NCI-H2081 treated with DMSO at 0.1 percent for 48 hours (cell line): ENCODE measurements around the gene SRGN.
"Not testable (repeated sequence)": the region's sequence is repeated elsewhere in the genome, so short reads cannot be mapped to it uniquely, and the experiment has no call there.

Experiments
- DNase-seq: peaks from one replicate; lab custom pipeline; 2025; lab: John Stamatoyannopoulos, UW

The SRGN gene

GRCh38 chr10:69141304-69141703 is 53.4 kb downstream of the SRGN start:
- DNase-seq, result no peak

- DNase-seq, result not testable (repeated sequence)
Observed at GRCh38 chr10:69142074-69142473, 54.2 kb downstream of the SRGN start.

GRCh38 chr10:69142983-69143382 is 55.1 kb downstream of the SRGN start:
- DNase-seq, result no peak

- no peak for DNase-seq
Observed at GRCh38 chr10:69145329-69145728, 57.4 kb downstream of the SRGN start.

DNA sequence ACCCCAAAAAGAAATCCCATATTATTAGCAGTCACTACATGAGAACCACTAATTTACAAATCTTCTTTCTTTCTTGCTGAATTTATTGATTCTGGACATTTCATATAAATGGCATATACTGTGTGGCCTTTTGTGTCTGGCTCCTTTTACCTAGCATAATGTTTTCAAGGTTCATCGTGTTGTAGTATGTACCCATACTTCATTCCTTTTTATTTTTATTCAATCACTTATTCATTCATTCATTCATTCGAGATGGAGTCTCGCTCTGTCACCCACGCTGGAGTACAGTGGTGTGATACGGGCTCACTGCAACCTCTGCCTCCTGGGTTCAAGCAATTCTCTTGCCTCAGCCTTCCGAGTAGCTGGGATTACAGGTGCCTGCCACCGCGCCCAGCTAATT is 58.0 kb downstream of the SRGN start:
- no peak for DNase-seq

GRCh38 chr10:69146759-69147158 is 58.9 kb downstream of the SRGN start:
- no peak for DNase-seq

- no peak for DNase-seq
Observed at GRCh38 chr10:69151984-69152383, 64.1 kb downstream of the SRGN start.

- no peak for DNase-seq
Observed at GRCh38 chr10:69153227-69153626, 65.3 kb downstream of the SRGN start.
